GOT3 (cell line): ENCODE data around the gene CD109.

ENCODE experiments used
- DNase-seq: peaks from one replicate; lab custom pipeline; 2025; ENCODE audit warnings: mixed read lengths; lab: John Stamatoyannopoulos, UW

The CD109 gene

DNA sequence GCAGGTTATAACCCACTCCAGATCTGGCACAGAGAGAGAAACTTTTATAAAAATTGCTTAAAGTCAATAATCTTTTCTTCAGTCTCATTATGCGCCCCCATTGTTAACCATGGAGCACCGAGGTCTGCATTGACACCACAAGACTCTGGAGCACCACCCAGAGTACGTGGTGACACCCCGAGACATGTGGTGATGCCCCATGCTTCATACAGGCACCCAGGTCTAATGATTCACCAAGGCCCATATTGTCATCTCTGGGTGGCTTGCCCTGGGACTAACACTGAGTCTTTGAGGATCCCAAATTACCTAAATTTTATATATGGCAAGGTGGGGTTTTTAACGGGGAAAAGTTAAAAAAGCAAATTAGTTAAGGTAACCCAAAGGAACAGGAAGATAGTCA lies 31.1 kb downstream of the CD109 start:
- DNase-seq: no peak

GRCh38 chr6:73728548-73729205 lies 32.7 kb downstream of the CD109 start:
- no peak for DNase-seq

- no peak for DNase-seq
These were observed 35.3 kb downstream of the CD109 start for GRCh38 chr6:73731285-73731684.

DNA sequence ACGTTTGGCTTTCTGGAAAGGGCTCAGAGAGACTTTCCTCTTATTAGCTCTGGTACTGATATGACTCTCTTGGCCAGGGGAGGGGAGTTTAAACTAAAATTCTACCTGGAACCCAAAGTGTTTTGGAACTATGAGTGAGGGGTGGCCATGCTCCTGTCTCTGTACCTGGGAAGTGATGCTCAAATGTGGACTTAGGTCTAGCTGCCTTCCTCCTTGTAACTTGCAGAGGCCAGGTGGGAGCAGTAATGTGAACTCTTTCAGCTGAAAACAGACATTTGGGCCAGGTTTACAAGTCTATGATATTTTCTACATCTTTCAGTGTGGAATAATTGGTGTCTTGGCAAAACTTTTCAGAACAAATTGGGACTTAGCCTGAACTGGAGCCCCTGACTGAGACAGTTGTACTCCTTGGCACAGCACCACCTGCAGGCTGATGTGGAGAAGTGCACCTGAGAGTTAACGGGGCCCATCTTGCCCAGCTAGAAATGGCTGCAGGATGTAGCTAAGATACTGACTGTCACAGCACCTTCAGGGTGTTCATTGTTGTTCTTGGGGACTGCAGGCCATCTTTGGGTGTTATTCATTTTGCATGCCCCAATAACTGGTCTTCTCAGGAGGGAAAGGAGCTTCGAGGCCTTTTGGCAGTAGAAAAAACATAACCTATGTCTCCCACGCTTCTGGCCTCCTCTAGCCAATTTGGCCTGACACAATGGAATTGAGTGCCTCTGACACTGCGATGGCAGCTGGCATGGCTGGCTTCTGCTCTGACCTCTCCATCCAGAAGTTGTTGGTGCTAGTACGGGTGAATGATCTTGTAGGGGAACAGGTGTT lies 37.1 kb downstream of the CD109 start:
- DNase-seq: no peak

DNA sequence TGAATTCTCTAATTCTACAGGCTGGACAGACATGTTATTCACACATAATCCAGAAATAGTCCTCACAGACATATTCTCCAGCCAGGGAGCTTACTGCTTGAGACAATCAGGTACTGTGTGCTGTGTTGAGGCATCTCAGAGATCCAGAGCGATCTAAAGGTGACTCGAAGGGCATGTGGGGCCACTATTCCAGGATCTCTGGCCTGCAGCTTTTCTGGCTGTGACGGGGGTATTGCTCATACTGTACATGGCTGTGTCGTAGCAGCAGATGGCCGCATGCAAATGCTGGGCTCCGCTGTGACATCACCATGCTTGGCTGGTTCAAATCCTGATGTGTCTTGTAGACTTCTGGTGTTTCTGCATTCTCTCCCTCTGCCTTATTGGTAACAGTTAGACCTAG lies 37.8 kb downstream of the CD109 start:
- no peak for DNase-seq

DNA sequence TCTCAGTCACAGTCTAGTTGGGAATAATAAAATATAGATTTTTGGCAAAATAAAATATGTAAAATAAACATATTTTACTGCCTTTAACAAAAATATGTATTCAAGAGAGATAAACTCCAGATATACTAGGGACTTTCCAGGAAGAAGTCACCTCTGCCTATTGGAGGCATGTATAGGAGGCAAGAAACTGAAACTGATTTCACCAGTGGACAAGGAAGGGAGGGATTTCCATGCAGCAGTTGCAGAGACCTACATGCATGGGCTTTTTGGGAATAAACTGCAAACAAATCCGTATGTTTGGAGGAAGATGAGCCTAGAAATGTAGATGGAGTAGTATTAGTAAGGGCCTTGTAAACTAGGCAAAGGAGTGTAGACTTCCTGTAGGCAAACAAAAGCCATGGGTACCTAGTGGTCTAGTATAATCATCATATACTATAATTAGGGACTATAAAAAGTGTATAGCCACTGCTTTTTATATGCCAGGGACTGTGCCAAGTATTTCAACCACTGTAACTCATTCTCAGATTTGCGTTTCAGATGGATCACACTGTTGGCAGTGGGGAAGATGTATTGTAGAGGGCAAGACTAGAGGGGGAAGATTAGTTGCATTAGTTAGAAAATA lies 38.9 kb downstream of the CD109 start:
- no peak for DNase-seq

DNA sequence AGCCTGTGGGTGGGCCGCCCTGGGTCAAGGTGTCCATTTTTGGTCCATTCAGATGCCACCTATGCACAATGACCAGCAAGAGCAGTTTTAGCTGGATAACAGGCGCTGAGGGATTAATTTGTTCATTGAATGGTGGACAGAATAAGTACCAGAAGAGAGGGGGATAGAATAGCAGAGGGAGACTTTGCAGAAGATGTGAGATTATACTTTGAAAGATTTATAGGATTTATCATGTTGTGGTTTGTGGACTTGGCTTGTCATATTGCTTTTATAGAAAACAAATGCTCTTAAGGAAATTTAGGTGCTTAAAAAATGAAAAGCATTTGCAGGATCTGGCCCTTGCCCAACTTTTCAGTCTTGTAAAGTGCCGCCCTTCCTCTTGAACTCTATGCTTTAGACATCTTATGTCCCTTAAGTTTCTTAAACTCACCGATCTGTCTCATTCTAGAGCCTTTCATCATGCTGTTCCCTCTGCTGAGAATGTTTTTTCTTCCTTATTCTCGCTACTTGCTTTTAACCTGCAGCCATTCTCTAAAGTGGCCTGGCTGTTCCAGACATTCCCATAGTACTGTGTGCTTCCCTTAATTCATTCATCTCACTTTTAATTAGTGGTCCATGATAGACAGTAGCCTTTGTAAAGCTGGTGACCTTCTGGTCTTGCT lies 42.5 kb downstream of the CD109 start:
- no peak for DNase-seq

- DNase-seq: no peak
These were observed 43.1 kb downstream of the CD109 start for GRCh38 chr6:73739096-73739495.

DNA sequence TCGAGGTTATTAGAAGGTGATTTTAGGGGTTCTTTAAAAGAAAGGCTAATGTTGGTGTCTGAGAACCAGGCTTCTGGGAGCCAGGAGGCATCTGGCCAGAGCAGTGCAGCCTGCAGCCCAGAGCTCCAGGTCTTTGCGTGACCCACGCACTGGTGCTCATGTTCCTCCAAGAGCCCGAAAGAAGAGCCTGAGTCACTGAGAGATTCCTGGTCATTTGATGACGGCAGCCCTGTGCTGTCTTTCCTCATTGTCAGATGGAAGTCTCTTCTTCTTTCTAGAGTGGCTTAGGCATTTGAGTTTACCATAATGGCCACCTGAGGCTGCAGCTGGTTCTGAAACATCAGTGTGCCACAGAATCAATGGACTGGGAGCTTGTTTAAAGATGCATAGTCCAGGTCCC lies 46.4 kb downstream of the CD109 start:
- DNase-seq: no peak

DNA sequence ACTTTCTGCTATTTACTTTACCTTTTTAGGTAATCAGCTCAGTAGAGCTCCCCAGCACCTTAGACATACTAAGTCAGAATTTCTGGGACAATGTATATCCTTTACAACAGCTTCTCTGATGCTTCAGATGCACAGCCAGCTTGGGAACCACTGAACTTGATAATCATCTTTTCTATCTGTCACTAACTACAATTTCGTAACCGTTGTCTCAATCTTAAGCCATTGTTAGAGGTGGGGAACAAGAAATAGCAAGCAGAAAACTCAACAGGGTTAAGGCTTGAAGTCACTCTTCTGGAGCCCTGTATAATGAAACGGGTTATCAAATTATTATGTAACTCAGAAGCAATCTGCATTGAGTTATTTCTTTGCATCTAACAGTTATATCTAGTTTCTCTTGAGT lies 47.1 kb downstream of the CD109 start:
- no peak for DNase-seq

DNA sequence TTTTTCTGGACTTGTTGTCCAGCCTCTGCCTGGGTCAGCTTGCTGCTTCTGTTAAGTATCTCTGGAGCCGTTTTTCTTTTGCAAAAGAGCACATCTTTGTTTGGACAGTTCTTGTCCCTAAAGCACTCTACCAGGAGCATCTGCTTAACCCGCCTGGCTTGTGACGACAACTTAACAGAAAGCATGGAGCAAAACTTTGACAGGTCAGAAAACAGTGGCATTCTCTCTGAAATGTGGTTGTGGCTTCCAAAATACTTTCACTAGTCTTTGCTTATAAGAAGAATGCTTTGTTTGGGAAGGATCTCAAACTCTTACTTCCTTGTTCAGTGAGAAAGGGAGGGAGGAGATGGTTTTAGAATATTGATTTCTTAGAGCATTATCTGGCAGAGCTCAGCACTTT lies 47.6 kb downstream of the CD109 start:
- DNase-seq: no peak

GRCh38 chr6:73746787-73747186 lies 50.8 kb downstream of the CD109 start:
- no peak for DNase-seq

DNA sequence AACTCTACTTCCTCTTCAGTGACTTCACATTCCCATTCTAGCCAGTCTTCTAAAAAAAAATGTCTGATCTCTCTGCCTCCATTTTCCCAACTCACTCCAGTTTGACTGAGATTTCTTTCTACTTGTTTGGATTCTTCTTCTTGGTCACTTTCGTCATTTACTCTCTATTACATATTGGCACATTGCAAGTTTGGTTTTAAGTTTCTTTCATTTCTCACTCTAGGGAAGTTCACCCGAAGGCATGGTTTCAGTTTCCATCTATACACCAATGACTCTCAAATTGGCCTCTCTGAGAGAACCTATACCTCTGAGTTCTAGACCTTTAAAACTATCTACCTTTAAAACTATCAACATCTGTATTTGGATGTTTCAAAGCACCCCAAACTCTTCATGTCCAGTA lies 51.3 kb downstream of the CD109 start:
- DNase-seq: no peak

GRCh38 chr6:73752943-73753342 lies 56.9 kb downstream of the CD109 start:
- no peak for DNase-seq

DNA sequence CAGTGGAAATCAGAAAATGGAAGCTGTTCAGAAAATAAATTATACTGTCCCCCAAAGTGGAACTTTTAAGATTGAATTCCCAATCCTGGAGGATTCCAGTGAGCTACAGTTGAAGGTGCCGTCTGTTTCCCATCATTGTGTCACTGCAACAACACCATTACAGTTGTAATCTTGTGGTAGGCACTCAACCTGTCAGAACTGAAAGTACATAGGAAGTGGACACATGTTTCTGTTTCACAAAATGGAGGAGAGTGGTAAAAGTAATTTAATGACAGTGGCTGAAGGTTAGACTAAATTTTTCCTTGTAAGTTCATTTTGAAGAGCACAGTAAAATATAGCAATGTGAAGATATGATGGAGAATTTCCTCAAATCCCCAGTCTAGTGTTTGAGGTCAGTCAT lies 70.0 kb downstream of the CD109 start:
- DNase-seq: no peak

- no peak for DNase-seq
These were observed 72.6 kb downstream of the CD109 start for GRCh38 chr6:73768558-73768957.

DNA sequence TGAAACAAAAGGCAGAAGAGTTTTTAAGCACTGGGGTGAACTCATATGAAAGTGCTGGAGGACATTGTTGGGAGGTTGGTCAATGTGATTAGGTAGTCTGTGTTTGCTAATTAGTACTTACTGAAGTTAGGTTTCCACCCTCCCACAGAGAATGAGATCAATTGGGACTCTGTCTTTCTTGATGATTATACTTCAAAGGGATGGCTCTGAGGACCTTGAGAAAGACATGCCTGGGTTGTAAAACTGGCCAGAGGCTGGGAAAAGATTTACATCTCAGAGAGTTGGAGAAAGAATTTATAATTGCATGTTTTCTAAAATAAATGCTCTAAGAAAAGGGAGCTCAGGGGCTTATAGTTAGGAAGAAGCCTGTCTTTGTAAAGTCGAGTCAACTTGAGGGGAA lies 74.0 kb downstream of the CD109 start:
- no peak for DNase-seq

DNA sequence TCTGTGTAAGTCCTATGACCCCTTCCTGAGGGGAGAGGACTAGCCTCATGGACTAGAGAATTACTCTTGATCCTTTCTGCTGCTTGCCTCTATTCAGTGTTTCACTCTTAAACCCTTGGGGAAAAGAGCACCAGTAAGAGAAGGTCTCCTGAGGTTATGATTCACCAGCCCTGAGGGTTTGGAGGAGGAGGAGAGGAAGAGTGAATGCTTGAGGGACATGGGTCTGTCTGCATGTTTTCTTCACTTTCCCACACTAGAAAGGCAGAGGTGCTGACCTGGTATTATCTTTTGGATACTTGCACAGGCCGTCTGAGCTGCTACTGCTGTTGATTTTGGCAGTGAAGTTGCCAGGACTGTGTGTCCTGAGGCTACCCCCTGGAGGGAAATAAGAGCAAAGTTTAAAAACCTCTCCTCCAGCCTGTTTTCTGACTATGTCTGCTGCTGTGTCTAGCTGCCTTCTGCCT lies 78.3 kb downstream of the CD109 start:
- peak; percentile 10 for DNase-seq

DNA sequence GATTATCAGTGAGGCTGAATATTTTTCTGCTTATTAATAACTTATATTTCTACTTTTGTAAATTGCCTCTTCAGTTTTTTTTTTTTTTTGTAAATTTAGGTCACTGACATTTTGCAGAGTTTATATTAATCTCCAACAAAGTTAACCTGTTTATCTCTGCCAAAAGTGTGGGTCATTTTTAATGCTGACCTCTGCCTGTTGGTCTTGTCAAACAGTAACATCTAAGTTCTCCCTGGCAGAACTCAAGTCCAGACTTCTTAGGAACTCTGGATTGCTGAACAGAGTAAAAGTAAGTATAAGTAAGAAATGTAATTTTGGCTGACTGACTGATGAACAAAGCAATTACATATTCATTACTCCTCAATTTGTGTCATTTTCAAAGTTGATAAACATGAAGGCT lies 83.9 kb downstream of the CD109 start:
- DNase-seq: no peak

- no peak for DNase-seq
These were observed 86.9 kb downstream of the CD109 start for GRCh38 chr6:73782911-73783310.

DNA sequence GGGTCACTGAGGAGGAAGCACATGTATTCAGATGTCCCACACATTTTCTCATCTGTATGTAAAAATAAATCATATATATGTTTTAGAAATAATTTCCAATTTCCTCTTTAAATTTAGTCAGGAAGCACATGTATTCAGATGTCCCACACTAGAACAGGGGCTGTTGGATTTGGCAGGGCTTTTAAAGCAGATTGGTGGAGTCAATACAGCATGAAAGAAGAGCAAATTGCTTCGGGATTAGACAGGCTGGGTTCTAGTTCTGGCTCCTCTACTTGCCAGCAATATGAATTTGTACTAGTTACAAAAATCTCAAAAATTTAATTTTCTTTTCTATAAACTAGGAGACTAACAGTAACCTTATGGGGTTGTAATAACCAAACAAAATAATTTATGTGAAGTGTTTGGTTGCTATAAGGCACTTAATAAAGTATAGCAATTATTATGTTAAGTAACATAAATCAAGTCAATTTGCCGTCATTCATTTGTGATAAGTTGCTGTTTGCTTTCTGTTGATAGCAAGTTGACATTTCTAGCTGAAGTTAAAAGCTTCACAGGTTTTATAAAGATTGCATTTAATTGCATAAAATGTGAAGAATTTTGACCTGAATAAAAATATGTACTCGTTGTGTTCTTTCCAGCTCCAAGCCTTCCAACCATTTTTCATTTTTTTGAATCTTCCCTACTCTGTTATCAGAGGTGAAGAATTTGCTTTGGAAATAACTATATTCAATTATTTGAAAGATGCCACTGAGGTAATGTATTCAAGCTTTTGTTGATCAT lies 88.9 kb downstream of the CD109 start:
- DNase-seq: no peak

- DNase-seq: no peak
These were observed 94.6 kb downstream of the CD109 start for GRCh38 chr6:73790574-73790973.
